BE2C (cell line): ENCODE measurements around the gene THRAP3.

Experiments
- DNase-seq: peaks from one replicate; pipeline ENCODE4 v3.0.0-alpha.2; 2020
- H3K27me3 ChIP-seq: fragments of 250-450 bp; sonication (Bioruptor Pico); 2 replicates; pipeline ENCODE4 v1.5.1; 2020; ENCODE audit warnings: mild to moderate bottlenecking
- H3K36me3 ChIP-seq: fragments of 250-450 bp; sonication (Bioruptor Pico); 2 replicates; pipeline ENCODE4 v1.5.1; 2020; ENCODE audit warnings: mild to moderate bottlenecking
- H3K4me1 ChIP-seq: fragments of 250-450 bp; sonication (Bioruptor Pico); 2 replicates; pipeline ENCODE4 v1.5.1; 2020
- H3K4me3 ChIP-seq: 2 replicates; pipeline ENCODE4 v1.5.1; 2011; ENCODE audit warnings: low read depth, low read length
- H3K9me3 ChIP-seq: fragments of 250-450 bp; sonication (Bioruptor Pico); 2 replicates; pipeline ENCODE4 v1.5.1; 2020
- CTCF ChIP-seq: IDR thresholded peaks from 2 replicates; pipeline ENCODE4 v1.5.1; 2012; ENCODE audit warnings: mild to moderate bottlenecking, low read depth, low read length

THRAP3 gene

GRCh38 chr1:36350659-36351226 is 126.5 kb downstream of the THRAP3 start:
- Histone ChIP-seq H3K36me3 (peaks cover 7% of the 10 kb centered on the region; the same call in 1 of the 2 replicates), H3K4me1 (peaks cover 9% of the 10 kb centered on the region), H3K4me3 (no peak overlapping the region), H3K27me3 (no peaks in the 10 kb centered on the region), H3K9me3 (no peaks in the 10 kb centered on the region)
- TF ChIP-seq CTCF, result no peak
- no peak for DNase-seq

- no peaks in the 10 kb centered on the region for H3K9me3 ChIP-seq
- H3K4me1 ChIP-seq, result peaks cover 9% of the 10 kb centered on the region
- H3K4me3 ChIP-seq, result no peak overlapping the region
- peak; percentile 63 for DNase-seq
- no peaks in the 10 kb centered on the region for H3K27me3 ChIP-seq
- TF ChIP-seq CTCF, result no peak
- H3K36me3 ChIP-seq, result peaks cover 7% of the 10 kb centered on the region; the same call in 1 of the 2 replicates
These were observed 127.2 kb downstream of the THRAP3 start for GRCh38 chr1:36351227-36351977.

GRCh38 chr1:36352125-36352909 is 128.1 kb downstream of the THRAP3 start:
- Histone ChIP-seq H3K4me3 (no peak overlapping the region), H3K27me3 (no peaks in the 10 kb centered on the region), H3K36me3 (peaks cover 7% of the 10 kb centered on the region; the same call in 1 of the 2 replicates), H3K4me1 (peaks cover 9% of the 10 kb centered on the region), H3K9me3 (no peaks in the 10 kb centered on the region)
- DNase-seq, result no peak
- no peak for TF ChIP-seq CTCF

- Histone ChIP-seq H3K4me1 (peaks cover 9% of the 10 kb centered on the region), H3K4me3 (no peak overlapping the region), H3K9me3 (no peaks in the 10 kb centered on the region), H3K27me3 (no peaks in the 10 kb centered on the region), H3K36me3 (0 out of 2 replicates have a peak, but pooled peaks cover 4% of the 10 kb centered on the region)
- DNase-seq, result no peak
- no peak for TF ChIP-seq CTCF
These were observed 129.0 kb downstream of the THRAP3 start for GRCh38 chr1:36352910-36353878.

GRCh38 chr1:36354486-36354885 is 130.2 kb downstream of the THRAP3 start:
- Histone ChIP-seq H3K27me3 (no peaks in the 10 kb centered on the region), H3K36me3 (no peaks in the 10 kb centered on the region)

More at GRCh38 chr1:36354486-36354885, 130.2 kb downstream of the THRAP3 start:
- TF ChIP-seq CTCF, result no peak
- H3K4me1 ChIP-seq, result peaks cover 9% of the 10 kb centered on the region
- DNase-seq, result no peak
- H3K9me3 ChIP-seq, result no peaks in the 10 kb centered on the region
- H3K4me3 ChIP-seq, result no peak overlapping the region
